Measurements from ENCODE around the gene KIAA0513.

KIAA0513 gene, protein sequence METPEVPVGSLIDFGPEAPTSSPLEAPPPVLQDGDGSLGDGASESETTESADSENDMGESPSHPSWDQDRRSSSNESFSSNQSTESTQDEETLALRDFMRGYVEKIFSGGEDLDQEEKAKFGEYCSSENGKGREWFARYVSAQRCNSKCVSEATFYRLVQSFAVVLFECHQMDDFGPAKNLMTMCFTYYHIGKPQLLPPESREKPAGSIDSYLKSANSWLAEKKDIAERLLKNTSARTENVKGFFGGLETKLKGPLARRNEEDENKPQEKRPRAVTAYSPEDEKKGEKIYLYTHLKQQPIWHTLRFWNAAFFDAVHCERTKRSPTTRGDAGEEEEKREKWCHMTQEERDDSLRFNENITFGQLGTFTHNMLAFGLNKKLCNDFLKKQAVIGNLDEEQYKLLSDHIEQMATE

GRCh38 chr16:85027349-85027957 lies at the start of gene KIAA0513:
TSS of gene KIAA0513 (plus strand) at chr16:85027795. CDS start at chr16:85067072, 39,277 bp downstream.
- FAIRE-seq = no peak

- no peak for FAIRE-seq
These were observed 48.1 kb upstream of the KIAA0513 start for GRCh38 chr16:84979516-84979915.

GRCh38 chr16:84982434-84982833 lies 45.2 kb upstream of the KIAA0513 start:
- FAIRE-seq = no peak

DNA sequence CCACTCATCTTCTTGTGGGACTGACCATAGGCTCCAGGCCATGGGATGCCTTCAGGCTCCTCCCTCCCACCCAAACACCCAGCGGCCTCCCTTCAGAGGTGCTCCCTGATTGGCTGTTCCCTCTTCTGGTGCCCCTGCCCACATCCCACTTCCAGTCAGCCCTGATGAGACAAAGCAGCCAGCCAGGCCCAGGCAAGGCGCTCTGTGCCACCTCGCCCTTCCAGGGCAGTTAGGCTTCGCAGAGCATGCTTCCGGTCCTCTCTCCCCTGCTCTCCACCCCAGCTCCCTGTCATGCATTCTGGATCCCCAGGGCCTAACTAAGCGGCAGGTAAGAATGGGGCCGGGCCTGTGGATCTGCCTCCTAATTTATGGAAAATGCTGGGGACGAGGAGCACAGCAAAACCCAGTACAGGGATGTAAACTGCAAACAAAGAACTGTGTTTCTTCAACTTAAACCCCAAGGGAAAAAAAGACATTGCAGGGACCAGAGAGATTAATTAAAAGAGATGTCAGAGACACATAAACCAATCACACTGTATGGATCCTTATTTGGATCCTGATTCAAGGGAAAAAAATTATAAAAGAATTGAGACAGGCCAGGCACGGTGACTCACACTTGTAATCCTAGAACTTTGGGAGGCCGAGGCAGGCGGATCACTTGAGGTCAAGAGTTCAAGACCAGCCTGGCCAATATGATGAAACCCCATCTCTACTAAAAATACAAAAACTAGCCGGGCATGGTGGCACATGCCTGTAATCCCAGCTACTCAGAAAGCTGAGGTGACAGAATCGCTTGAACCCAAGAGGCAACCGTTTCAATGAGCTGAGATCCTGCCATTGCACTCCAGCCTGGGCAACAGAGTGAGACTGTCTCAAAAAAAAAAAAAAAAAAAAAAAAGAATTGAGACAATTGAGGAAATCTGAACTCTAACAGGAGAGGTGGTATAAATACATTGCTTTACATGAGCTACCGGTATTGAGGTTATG lies 42.2 kb upstream of the KIAA0513 start:
- no peak for FAIRE-seq

DNA sequence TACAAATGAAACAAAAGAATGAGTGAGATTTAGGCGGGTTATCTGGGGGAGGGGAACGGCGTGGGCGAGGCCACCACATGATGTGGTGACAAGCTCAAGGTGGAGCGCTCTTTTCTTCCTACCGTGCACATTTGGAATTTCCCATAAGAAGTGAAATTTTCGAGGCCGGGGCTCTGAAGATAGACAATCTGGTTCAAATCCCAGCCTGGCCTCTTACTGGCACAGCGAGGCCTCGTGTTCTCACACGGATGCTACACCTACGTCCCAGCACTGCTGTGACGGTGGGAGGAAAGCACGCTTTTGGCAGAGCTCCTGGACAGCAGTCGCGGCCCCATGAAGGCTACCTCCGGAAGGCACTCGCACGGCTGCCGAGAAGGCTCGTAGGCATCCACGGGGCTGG lies 41.5 kb upstream of the KIAA0513 start:
- no peak for FAIRE-seq

DNA sequence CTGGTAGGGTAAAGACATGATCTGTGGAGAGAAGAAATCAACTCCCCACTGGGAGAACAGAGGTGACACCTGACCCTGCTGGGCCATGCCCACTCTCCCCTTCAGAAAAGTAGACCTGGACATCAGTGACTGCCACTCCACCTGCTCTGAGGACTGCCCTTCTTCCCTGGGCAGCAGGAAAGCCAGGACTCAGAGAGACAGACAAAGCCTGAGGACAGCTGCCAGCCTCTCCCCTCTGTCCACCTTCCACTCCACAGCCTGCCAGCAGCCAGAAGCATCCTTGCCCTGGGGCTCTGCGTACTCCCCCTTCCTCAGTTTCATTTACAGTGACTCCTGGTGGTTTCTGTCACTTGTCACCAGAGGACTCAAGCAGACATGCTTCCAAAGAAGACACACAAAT lies 40.7 kb upstream of the KIAA0513 start:
- no peak for FAIRE-seq

GRCh38 chr16:84988328-84989080 lies 39.1 kb upstream of the KIAA0513 start:
- no peak for FAIRE-seq

DNA sequence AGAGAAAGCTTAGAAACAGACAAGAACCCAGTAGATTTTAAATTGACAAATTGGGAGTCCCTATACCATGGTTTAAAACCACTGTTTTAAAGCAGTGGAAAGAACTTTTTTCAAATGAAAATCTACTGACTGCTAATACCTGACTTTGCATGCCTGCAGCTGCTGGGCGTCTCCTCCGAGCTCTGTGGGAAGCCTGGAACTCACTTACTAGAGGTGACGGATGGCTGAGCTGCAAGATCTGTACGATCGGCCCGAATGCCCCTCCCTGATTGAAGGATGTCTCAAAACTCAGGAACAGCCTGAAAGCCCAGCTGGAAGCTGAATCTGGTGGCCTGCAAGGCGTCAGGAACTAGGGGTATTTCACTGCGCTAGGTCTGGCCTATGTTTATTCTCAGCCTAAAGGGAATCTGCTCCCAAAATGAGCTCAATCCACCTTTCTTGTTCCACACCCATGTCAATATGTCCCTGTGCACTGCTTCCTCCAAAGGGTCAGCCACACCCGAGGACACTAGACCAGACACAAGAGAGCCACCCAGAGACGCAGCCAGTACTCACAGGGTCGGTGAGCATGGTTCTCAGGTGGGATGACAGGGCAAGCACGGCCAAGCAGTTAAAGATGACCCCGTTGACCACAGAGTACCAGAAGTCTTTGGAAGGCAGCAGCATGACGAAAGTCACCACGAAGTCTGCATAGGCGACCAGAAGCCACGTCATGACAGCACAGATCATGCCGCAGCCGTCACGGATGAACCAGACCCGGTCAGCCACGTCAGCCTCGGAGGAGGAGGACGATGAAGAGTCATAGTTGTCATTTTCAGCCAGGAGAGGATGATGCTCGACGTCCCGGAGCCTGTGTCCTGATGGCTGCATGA lies 37.6 kb upstream of the KIAA0513 start:
- no peak for FAIRE-seq

GRCh38 chr16:84990782-84991181 lies 36.8 kb upstream of the KIAA0513 start:
- FAIRE-seq = no peak

- FAIRE-seq = no peak
These were observed 34.9 kb upstream of the KIAA0513 start for GRCh38 chr16:84992717-84993075.

- no peak for FAIRE-seq
These were observed 33.7 kb upstream of the KIAA0513 start for GRCh38 chr16:84993926-84994325.

DNA sequence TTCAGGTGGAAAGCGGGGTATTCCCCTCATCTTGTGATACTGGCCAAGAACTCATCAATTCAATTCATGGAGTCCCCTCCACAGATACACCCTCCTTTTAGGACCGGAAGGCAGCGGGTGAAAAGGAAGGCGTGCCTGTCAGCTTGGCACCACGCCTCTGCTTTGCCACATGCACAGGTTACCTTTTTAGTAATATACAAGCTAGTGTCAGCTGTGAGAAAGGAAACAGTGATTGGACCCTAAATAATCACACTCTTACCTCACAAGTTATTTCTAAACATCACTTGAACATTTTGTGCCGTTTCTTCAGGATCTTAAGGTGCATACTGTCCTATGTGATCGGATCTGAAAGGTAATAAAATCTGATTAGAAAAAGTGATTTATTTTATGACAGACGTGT lies 31.9 kb upstream of the KIAA0513 start:
- no peak for FAIRE-seq

- no peak for FAIRE-seq
These were observed 31.2 kb upstream of the KIAA0513 start for GRCh38 chr16:84996365-84996764.

GRCh38 chr16:84999200-84999599 lies 28.4 kb upstream of the KIAA0513 start:
- FAIRE-seq = no peak

DNA sequence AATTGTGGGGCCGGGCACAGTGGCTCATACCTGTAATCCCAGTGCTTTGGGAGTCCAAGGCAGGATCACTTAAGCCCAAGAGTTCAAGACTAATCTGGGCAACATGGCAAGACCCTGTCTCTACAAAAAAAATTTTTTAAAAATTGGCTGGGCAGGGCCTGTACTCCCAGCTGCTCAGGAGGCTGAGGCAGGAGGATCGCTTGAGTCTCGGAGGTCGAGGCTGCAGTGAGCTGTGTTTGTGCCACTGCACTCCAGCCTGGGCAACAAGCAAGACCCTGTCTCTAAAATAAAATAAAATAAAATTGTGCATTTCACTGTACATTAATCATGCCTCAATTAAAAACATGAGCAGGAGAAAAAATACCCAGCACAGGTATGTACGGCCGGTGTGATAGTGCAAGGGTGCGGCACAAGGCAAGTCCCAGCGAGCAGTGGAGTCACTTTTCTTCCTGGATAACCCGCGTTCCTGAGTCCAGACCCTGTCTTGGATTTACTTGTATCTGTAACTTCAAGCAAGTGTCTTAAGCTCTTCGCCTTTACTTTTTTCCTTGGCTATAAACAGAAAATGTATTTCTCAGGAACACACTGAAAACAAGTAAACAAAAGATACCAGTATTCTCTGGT lies 27.6 kb upstream of the KIAA0513 start:
- no peak for FAIRE-seq

DNA sequence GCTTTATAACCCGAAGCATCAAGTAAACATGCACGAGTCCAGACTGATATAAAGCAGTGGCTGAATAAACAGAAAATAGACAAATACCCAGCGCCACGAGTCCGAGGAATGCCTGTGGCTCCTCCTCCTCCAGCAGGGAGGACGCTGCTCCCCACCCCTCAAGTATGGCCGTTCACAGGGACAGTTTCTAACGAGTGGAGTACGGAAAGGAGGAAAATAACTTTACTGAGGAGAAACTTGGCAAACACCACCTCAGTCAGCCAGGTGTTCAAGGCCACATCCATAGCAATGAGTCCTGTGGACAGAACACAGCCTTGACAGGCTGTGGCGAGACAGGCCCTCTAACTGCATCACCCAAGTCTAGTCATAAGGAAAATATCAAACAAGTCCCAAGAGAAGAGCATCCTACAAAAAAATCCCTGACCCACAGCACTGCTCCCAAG lies 25.5 kb upstream of the KIAA0513 start:
- no peak for FAIRE-seq

GRCh38 chr16:85002608-85003007 lies 25.0 kb upstream of the KIAA0513 start:
- FAIRE-seq = no peak

DNA sequence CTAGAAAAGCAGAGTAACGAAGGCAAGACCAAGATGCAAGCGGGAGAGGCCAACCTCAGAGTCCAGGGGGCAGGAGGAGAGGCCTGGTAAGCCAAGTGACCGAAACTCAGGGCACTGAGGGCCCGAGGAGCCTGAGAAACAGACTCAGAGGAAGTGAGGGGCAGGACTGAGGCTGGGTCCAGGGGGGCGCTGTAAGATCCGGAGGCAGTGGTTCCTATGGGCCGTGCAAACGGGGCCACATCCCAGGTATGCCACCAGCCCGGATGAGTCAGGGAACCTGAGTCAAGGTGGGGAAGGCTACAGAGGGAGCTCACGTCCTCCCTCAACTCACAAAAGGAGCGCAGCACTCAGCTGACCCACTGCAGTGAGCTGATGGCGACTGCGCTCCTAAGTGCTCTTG lies 24.5 kb upstream of the KIAA0513 start:
- no peak for FAIRE-seq

- no peak for FAIRE-seq
These were observed 23.6 kb upstream of the KIAA0513 start for GRCh38 chr16:85003725-85004586.

DNA sequence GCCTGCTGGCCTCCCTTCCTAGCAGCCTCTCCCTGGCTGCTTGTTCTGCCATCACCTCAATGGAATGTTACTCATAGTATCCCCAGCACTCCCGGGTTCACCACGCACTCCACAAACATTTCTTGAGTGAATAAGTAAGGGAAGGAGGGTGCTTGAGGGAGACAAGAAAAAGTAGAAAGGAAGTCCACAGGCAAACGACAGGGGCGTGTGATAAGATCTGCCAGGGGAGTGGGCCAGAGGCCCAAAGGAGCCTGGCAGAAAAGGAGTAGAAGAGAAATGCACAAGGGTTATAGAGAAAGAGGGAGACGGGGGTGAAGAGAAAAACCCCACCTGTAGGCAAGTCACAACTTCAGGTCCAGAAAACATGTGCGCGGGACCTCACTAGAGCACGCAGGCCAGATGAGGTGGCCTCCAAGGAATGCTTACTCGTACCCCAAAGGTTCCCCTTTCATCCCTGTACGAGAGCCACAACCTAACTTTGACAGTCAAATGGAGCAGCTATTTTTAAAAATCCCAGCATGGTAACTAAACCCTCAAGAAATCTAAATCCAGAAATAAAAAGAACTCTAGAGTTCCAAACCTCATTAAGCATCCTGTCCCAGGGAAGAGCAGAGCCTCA lies 22.9 kb upstream of the KIAA0513 start:
- FAIRE-seq = no peak

Data from TTC549 (cell line).